GM19455 (cell line): Measurements from ENCODE around the gene NOXA1.

Experiments
- ATAC-seq: cut with Tn5 transposase; IDR thresholded peaks from one replicate; pipeline ENCODE4 v1.9.1; 2021; ENCODE audit not compliant: unreplicated experiment

The NOXA1 gene

DNA sequence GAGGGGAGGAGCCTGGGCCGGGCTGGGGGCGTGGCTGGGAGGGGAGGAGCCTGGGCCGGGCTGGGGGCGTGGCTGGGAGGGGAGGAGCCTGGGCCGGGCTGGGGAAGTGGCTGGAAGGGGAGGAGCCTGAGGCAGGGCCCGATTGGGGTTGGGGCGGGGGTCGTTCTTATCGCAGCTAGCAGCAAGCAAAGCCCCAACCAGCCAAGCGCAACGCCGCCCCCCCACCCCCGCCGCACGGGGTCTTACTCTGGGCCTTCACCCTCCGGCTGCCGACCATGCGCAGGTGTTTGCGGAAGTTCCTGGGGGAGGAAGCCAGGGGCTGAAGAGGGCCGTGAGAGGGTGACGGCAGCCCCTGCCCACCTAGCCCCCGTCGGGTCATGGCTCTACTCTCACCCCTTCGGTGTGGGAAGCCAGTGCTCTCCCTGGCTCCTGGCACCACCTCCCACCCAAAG is 31.0 kb downstream of the NOXA1 start:
- no peak for ATAC-seq

- no peak for ATAC-seq
Measured at GRCh38 chr9:137454597-137455358, 31.6 kb downstream of the NOXA1 start.

GRCh38 chr9:137455359-137455991 is 32.3 kb downstream of the NOXA1 start:
- no peak for ATAC-seq

- ATAC-seq = no peak
Measured at GRCh38 chr9:137456061-137456863, 33.1 kb downstream of the NOXA1 start.

DNA sequence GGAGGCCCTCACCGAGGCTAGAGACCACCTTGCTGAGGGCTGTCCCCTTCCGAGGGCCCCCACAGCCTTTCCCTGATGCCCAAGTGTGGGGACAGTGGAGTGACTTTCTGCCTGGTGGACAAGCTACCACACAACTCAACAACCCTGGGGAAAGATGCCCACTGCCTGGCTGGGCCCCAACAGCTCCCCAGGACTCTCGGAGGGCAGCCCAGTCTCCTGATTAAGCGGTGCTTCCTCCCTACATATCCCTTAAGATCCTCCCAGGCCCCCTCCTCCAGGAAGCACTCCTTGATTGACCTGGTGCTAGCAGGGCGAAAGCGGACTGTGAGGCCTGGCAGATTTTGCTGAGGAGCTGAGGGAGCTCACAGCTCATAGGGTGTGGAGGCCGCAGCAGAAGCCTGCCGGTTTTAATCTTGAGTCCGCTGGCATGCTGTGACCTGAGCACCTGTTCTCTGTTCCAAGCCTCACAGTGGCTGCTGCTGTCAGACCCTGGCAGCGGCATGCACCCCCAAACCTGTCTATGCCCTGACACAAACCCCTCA is 33.7 kb downstream of the NOXA1 start:
- no peak for ATAC-seq

DNA sequence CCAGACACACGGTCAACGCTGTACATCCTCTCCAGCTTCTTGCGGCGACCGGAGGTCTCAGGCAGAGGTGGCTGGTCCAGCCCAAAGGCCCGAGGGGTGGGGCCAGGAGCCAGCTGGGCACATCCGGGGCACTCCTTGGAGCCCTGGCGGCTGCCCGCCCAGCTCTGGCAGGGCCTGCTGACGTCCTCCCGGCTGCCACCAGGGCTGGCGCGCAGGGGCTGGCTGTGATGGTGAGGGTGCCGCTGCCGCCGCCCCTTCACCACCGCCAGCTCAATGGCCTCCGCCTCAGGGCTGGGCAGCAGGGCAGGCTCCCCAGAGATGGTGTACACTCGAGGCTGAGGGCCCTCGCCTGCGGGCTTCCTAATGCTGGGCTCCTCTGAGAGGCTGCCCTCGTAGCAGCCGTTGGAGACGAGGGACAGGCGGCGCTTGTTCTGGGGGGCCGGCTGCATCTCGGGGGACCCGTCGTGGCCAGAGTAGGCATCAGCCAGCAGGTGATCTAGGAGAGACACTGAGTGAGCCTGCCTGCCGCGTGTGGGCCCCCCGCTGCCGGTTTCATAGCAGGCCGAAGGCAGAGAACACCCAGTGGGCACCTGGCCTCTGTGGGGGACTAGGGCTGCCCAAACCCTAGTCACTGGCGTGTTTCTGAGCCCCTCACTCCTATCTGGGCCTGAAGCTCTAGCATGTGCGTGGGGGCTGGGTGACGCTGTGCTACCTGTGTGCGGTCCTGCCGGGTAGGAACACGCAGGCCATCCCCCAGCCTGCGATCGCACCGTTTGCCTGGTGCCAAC is 34.4 kb downstream of the NOXA1 start:
- no peak for ATAC-seq

DNA sequence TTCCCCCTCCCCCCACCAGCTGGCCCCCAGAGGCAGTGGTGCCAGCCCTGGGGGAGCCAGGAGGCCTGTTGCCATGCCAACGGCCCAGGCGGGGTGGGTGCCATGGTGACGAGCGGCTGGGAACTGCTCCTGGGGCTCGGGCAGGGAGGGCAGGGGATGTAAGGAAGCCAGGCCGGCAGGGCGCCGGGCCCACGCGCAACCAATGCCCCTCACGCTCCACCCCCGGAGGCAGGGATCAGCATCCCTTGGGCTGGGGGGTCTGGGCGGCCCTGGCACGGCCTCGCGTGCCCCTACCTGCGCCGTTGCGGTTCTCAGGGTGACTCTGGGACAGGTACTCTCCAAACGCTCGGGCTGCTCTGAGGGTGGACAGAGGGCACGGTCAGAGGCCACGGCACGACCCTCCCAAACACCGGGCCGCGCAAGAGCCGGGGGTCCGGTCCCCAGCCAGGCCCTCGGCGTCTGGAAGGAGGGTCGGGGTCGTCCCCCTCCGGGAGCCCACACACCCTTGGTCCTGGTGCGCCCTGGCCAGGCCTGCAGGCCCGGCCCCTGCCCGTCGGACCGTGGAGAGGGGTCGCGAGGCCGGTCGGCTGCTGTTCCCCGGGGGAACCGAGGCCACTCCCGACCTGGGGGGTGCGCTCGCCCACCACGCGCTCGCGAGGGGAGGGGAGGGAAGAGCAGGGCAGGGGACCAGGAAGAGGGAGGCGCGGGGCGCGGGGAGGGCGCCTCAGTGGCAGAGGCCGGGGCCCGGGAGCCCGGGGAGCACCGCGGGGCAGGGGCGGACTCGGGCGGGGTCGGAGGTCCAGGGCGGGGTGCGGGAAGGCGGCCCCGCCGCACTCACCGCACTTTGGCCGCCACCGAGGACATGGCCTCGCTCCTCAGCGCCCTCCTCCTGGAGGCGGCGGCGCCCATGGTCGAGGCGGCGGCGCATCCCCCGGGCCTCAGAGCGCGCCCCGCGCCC is 35.3 kb downstream of the NOXA1 start:
- ATAC-seq = peak; percentile 22

DNA sequence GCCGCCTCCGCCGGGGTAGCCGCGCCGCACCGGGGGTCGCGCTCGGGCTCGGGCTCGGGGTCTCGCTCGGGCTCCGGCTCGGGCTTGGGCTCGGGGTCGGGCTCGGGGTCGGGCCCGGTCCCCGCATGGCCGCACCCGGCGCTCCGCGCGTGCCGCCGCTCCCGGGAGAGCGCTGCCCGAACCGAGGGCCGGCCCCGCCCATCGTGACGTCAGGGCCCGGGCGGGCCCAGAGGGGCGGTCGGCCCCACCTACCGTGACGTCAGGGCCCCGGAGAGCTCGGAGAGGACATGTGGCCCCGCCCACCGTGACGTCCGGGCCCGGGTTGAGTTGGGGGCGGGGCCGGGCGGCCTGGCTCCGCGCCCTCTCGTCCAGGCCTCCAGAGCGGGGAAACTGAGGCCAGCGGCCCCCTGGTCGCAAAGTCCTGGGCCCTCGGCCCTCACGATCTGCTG is 36.0 kb downstream of the NOXA1 start, which contains the start of gene NSMF:
Gene NSMF (minus strand): TSS at position 183 of the 449 bp plus-strand sequence. CDS start 232 bp downstream, outside the sequence.
- ATAC-seq = peak; percentile 63

DNA sequence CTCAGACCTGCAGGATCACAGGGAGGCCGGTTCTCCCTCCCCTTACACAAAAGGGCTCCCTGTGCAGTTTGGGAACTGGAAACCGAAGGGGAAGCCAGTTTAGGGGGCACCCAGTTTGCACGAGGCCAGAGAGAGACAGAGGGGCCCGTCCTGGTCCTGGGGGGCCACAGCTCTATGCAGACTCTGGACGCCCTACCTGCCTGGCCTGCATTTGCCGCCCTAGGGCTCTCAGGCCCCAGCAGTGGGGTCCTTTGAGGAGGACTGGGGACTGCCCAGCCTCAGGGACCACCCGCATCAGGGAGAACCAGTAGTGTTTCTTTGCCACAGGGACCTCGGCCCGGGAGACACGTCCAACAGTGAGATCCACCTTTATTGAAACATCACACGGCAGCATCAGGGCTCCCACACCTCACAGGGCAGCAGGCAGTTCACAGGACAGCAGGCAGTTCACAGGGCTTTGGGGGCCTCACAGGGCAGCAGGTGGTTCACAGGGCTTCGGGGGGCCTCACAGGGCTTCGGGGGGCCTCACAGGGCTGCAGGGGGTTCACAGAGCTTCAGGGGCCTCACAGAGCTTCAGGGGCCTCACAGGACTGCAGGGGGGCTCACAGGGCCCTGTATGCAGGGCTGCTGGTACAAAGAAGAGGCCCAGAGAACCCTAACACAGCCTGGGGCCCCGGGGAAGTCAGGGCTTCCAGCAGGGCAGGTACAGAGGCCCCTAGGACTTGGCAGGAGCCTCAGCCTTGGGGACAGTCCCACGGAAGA is 36.6 kb downstream of the NOXA1 start:
- no peak for ATAC-seq

DNA sequence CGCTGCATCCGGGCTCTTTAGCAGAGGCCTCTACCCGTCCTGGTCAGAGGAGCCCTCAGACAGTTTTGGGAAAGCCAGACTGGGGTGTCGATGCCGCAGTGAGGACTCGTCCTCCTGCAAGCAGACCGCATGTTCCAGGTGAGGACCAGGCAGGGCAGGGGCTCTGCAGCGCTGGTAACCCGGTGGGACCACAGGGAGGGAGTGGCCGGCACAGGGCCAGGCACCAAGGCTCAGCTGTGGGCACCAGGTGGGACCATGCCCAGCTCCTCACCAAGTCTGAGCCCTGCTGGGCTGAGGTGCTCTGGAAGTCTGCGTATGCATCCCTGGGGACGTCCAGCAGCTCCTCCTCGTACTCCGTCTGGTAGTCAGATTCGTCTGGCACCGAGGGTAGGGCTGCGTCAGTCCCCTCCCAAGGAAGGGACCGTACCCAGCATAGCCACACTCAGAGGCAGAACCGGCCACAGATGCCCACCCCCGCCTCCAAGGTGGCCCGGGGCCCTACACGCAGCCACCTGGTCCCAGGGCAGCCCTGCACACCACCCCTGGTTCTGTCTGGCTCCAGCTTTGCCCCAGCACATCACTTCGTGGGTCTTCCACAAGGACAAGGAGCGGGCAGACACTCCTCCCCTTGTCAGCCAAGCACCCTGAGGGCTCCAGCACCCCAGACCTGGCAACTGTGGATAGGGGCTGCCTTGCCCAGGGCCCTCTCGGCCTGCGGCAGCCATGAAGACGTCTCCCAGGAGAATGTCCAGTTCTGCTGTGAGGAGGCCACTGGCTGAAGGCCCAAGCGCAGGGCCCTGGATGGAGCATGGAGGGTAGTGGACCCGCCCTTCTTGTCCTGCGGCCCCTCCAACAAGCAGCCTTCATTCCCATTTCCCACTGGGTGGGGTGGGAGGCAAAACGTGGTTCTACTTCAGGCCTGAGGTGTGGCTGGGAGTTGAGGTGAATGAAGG is 37.4 kb downstream of the NOXA1 start:
- no peak for ATAC-seq

DNA sequence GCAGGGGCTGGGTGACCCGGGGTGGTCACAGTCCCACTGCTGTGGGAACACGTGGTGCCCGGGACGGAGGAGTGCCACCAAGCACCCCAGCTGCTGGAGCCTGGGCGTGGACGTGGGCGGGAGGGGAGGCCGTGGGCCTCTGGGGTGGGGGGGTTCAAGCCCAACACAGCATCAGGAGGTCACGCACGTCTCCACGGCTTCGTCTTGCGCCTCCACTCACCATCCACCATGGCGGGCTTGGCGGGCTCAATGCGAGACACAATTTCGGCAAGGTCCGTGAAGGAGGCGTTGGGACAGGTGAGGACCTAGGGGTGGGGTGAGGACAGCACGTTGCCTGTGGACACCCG is 38.1 kb downstream of the NOXA1 start:
- no peak for ATAC-seq

- ATAC-seq = no peak
Measured at GRCh38 chr9:137461663-137462395, 38.6 kb downstream of the NOXA1 start.

GRCh38 chr9:137462396-137462985 is 39.3 kb downstream of the NOXA1 start:
- no peak for ATAC-seq

GRCh38 chr9:137462986-137463930 is 40.1 kb downstream of the NOXA1 start:
- no peak for ATAC-seq

- ATAC-seq = no peak
Measured at GRCh38 chr9:137463931-137464290, 40.7 kb downstream of the NOXA1 start.
